Vagina (tissue), 2 donors: ENCODE measurements around the gene TWF2. TPM values are rescaled to one million over a fixed set of nuclear protein-coding genes. Genes with fewer than 3 reads are reported as not detected.
A peak's percentile ranks its signal among the peaks of the same experiment; 100 is the strongest.

Source experiments
- DNase-seq, 2 donors: peaks; one replicate each; pipeline ENCODE4 v3.0.0-alpha.2; 2017; ENCODE audit errors: extremely low spot score in 2 of 2
- H3K27ac ChIP-seq: fragments of 200-600 bp; sonication (generic); one replicate; pipeline ENCODE4 v1.5.1; 2019
- H3K27me3 ChIP-seq: fragments of 200-600 bp; sonication (generic); one replicate; pipeline ENCODE4 v1.5.1; 2019
- H3K36me3 ChIP-seq, 2 donors: fragments of 200-600 bp; sonication (generic); one replicate each; pipeline ENCODE4 v1.5.1; 2017 to 2019
- H3K4me1 ChIP-seq: fragments of 200-600 bp; sonication (generic); one replicate; pipeline ENCODE4 v1.5.1; 2019
- H3K4me3 ChIP-seq, 2 donors: fragments of 200-600 bp; sonication (generic); 1 replicate in 1 of 2; 2 replicates in 1 of 2; pipeline ENCODE4 v1.5.1; 2016 to 2019
- H3K9me3 ChIP-seq: fragments of 200-600 bp; sonication (generic); one replicate; pipeline ENCODE4 v1.5.1; 2019
- POLR2A ChIP-seq, 2 donors: fragments of 450-650 bp; IDR thresholded peaks; one replicate each; pipeline ENCODE4 v1.6.1; 2017; ENCODE audit warnings: antibody characterized with exemption in 2 of 2, mild to moderate bottlenecking in 2 of 2, moderate library complexity in 2 of 2
- POLR2AphosphoS5 ChIP-seq, 2 donors: sonication (generic); formaldehyde crosslinking; IDR thresholded peaks; one replicate each; pipeline ENCODE4 v1.9.0; 2017; ENCODE audit warnings: antibody characterized with exemption in 2 of 2, mild to moderate bottlenecking in 2 of 2, low read depth in 1 of 2; ENCODE audit not compliant: insufficient read depth in 1 of 2
- intact Hi-C: fragments of 100-400 bp; cut with DNase I; formaldehyde crosslinking; loops from one replicate; pipeline ENCODE4 v1.15.1; 2023
- total RNA-seq: library from RNA; depleted of rRNA; stranded (reverse); fragments of >200 nt; gene quantifications from one replicate; pipeline ENCODE4 v1.2.3, GENCODE V29; 2016
- TF ChIP-seq, protein P1 (sequence below), 3 experiments: fragments of 450-650 bp in 2 of 3; fragments of 200-600 bp in 1 of 3; sonication (generic) in 1 of 3; IDR thresholded peaks; one replicate each; pipeline ENCODE4 v1.5.1; 2017 to 2019; ENCODE audit warnings: antibody characterized with exemption in 3 of 3, mild to moderate bottlenecking in 2 of 3, moderate library complexity in 2 of 3

The TWF2 gene
- total RNA-seq, 1 donor from 2014 or later, result 93.8 TPM

DNA sequence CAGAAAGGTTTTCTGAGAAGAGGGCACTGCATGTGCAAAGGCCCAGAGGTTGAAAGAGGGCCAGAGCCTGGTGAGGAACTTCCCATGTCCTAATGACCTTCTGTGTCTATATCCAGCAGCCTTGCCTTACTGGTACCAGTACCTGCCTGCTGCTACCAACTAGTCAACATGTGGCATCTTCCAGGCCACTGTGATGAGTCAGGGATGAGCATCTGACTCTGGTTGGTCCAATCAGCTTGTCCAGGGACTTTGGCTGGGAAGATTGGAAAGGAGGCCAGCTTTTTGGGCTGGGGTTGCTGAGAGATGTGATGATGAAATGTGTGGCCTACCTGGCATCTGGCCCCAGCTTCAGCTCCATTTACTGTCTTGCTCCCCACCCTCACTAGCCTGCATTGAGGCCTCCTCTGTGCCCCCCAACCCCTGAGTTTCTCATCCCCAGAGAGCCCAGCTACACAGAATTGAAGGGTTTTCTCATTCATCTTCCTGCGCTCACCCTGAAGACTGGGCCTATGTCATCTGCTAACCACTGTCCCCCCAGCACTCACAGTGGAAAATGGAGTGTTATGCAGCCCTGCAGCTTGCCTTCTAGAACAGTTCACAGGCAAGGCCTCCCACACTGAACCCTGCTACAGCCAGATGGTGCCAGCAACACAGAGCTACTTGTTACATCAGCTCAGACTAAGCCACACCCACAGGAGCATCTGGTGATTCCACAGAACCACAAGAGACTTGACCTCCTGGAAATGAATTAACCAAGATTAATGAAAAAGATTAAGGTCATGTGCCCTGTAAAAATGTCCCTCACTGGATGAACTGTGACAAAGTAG is 1.3 kb upstream of the TWF2 start:
- H3K27ac ChIP-seq, result peak overlapping the region; percentile 98
- no peaks in the 10 kb centered on the region for H3K9me3 ChIP-seq
- H3K4me1 ChIP-seq, result peaks cover 66% of the 10 kb centered on the region
- no peaks in the 10 kb centered on the region for H3K27me3 ChIP-seq
- H3K4me3 ChIP-seq, result peak overlapping the region in 1 of 2 donors; percentile 98
- intact Hi-C loops, result no loop called here
- DNase-seq, result no peak
- TF ChIP-seq, protein P1, sequence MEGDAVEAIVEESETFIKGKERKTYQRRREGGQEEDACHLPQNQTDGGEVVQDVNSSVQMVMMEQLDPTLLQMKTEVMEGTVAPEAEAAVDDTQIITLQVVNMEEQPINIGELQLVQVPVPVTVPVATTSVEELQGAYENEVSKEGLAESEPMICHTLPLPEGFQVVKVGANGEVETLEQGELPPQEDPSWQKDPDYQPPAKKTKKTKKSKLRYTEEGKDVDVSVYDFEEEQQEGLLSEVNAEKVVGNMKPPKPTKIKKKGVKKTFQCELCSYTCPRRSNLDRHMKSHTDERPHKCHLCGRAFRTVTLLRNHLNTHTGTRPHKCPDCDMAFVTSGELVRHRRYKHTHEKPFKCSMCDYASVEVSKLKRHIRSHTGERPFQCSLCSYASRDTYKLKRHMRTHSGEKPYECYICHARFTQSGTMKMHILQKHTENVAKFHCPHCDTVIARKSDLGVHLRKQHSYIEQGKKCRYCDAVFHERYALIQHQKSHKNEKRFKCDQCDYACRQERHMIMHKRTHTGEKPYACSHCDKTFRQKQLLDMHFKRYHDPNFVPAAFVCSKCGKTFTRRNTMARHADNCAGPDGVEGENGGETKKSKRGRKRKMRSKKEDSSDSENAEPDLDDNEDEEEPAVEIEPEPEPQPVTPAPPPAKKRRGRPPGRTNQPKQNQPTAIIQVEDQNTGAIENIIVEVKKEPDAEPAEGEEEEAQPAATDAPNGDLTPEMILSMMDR (IDR thresholded peaks at IDR 0.05), result no peak
- peak in 1 of 2 donors; percentile 52 for TF ChIP-seq POLR2AphosphoS5 (IDR thresholded peaks at IDR 0.05; ENCODE audit: insufficient read depth in 1 of 2, low read depth in 1 of 2)
- TF ChIP-seq POLR2A (IDR thresholded peaks at IDR 0.05), result no peak
- H3K36me3 ChIP-seq, result no peaks in the 10 kb centered on the region

DNA sequence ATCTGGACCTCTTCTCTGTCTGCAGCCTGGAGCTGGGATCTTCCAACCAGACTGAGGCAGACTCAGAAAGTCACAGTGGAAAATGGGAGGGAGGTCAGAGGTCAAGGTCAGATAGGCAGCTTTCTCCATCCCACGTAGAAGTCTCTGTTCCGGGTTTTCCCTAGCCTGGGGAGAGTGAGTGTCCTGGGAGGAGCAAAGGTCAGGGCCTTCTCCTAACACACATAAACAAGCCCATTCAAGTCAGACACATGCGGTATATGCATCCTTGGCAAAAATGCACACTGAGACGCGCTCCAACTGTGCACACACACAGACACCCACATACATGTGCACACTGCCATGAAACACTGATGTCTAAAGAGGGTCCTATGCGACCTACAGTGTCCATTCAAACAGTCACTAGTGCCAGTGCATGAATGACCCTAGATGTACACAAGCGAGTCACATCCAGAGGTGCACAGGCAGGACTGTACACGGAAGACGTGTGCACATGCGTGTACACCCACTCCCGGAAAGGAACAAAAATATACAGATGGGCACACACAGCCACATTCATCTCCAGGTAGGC is 681 bp downstream of the TWF2 start:
- H3K4me1 ChIP-seq, result peaks cover 65% of the 10 kb centered on the region
- DNase-seq, result no peak
- no peaks in the 10 kb centered on the region for H3K27me3 ChIP-seq
- H3K27ac ChIP-seq, result peak overlapping the region; percentile 98
- H3K4me3 ChIP-seq, result peak overlapping the region; percentile 96 to 98
- TF ChIP-seq, protein P1 (IDR thresholded peaks at IDR 0.05), result no peak
- TF ChIP-seq POLR2A (IDR thresholded peaks at IDR 0.05) (no peak), POLR2AphosphoS5 (IDR thresholded peaks at IDR 0.05; ENCODE audit: insufficient read depth in 1 of 2, low read depth in 1 of 2) (no peak)
- H3K9me3 ChIP-seq, result no peaks in the 10 kb centered on the region
- intact Hi-C loops, result loop anchor here (5.0 kb wide), 1 partner anchor 49 kb away; the partner anchor contains the start of gene GLYCTK
- H3K36me3 ChIP-seq, result peaks cover 0 to 11% of the 10 kb centered on the region in 2 donors

DNA sequence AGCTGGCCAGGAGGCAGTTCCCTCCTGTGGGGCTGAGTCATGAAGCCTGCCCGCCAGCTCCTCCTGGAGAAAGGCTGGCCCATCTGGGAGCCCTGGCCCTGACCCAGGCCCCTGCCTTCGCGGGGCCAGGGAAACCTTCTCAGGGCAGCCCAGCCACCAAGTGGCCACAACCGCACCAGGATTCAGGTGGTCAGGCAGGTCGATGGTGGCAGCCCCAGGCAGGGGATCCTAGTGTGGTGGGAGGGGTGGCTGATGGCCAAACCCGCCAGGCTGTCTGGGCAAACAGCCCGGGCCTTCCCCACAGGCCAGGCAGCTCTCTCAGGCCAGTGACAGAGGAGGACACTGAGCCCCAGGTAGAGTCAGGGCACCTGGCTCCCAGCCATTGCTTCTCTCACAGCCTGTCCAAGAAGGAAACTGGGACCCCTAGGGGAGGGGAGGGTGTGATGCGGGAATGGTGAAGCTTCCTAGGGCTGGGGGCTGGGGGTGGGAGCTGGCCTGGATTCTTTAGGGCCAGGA is 1.2 kb downstream of the TWF2 start:
- Histone ChIP-seq H3K4me1 (peaks cover 70% of the 10 kb centered on the region), H3K27ac (peak overlapping the region; percentile 98), H3K9me3 (no peaks in the 10 kb centered on the region), H3K36me3 (peaks cover 0 to 11% of the 10 kb centered on the region in 2 donors), H3K4me3 (peak overlapping the region; percentile 96 to 98), H3K27me3 (no peaks in the 10 kb centered on the region)
- TF ChIP-seq, protein P1 (IDR thresholded peaks at IDR 0.05), result no peak
- TF ChIP-seq POLR2AphosphoS5 (IDR thresholded peaks at IDR 0.05; ENCODE audit: insufficient read depth in 1 of 2, low read depth in 1 of 2), result peak; percentile 54 to 79
- no peak for TF ChIP-seq POLR2A (IDR thresholded peaks at IDR 0.05)
- intact Hi-C loops, result loop anchor here (5.0 kb wide), 1 partner anchor 50 kb away; the partner anchor contains the start of gene GLYCTK
- no peak for DNase-seq

DNA sequence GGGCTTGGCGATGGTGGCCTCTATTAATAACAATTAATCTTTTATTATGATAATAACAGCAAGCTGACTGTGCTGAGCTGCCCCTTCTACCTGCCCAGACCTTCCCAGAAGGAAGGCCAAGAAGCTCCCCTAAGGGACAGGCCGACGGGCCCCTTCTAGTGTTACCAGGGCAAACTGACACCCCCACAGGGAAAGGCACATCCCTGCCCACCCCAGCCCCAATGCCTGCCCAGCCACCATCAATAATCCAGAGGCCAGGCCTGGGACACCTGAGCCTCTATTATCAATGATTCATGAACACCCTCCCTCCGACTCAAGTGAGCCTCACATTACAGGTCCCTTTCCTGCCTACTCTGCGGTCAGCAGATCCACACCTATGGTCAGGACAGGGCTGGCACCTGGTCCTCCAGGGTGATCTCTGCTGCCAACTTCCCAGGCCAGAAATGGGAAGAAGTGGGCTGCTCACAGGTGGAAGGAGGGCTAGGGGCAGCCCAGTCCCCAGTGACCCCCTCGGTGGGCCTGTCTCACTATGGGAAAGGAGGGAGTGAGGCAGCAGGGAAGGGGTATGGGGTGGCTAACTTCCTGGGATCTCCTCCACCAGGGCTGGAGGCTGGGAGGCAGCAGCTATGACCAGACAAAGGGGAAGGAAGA is 1.8 kb downstream of the TWF2 start:
- Histone ChIP-seq H3K9me3 (no peaks in the 10 kb centered on the region), H3K36me3 (peaks cover 0 to 15% of the 10 kb centered on the region in 2 donors), H3K27me3 (no peaks in the 10 kb centered on the region), H3K4me1 (peaks cover 76% of the 10 kb centered on the region), H3K4me3 (peak overlapping the region; percentile 96 to 98), H3K27ac (peak overlapping the region; percentile 98)
- no peak for DNase-seq
- intact Hi-C loops, result loop anchor here (5.0 kb wide), 1 partner anchor 50 kb away; the partner anchor contains the start of gene GLYCTK
- TF ChIP-seq, protein P1 (IDR thresholded peaks at IDR 0.05), result no peak
- no peak for TF ChIP-seq POLR2A (IDR thresholded peaks at IDR 0.05)
- no peak for TF ChIP-seq POLR2AphosphoS5 (IDR thresholded peaks at IDR 0.05; ENCODE audit: insufficient read depth in 1 of 2, low read depth in 1 of 2)
